DMS53 (cell line): ENCODE results near the gene ADGRV1.
"Not testable (repeated sequence)": the region's sequence is repeated elsewhere in the genome, so short reads cannot be mapped to it uniquely, and the experiment has no call there.

Experiments
- DNase-seq: peaks from one replicate; lab custom pipeline; 2025; lab: John Stamatoyannopoulos, UW

The ADGRV1 gene

DNA sequence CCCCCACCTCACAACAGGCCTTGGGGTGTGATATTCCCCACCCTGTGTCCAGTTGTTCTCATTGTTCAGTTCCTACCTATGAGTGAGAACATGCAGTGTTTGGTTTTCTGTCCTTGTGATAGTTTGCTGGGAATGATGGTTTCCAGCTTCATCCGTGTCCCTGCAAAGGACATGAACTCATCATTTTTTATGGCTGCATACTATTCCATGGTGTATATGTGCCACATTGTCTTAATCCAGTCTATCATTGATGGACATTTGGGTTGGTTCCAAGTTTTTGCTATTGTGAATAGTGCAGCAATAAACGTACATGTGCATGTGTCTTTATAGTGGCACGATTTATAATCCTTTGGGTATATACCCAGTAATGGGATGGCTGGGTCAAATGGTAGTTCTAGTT is 41.7 kb downstream of the ADGRV1 start:
- DNase-seq = not testable (repeated sequence)

DNA sequence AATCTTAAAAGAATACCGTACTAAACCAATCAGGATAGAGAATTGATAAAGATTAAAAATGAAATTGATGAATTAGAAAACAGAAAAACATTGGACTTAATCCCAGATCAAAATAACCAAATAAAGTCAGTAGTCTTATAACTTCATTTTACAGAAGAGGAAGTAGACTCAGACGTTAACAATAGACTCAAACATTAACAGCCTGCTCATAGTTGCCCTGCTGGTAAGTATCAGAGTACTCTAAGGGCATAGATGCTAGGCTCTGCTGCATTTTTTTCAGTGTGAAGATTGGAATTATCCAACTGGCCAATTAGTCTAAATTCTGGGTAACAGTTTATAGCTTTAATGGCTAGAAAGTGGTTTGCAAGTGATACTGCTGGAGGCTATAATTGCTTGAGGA is 42.9 kb downstream of the ADGRV1 start:
- no peak for DNase-seq

DNA sequence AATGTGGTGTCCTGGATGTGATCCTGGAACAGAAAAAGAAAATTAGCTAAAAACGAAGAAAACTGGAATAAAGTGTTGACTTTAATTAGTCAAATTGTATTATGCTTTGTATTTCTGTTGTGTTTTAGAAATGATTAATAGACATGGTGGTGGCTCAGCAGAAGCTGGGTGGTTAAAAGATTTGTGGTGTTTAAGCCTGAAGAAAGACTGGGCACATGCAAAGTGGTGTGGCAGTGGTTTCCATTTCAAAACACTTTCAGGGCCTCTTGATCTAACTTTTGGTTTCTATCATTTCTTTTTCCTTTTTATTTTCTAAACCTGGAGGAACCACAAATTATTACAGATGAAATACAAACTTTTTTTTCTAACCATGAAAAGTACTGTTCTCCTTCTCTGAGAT is 44.1 kb downstream of the ADGRV1 start:
- DNase-seq = no peak

GRCh38 chr5:90606539-90606938 is 47.9 kb downstream of the ADGRV1 start:
- DNase-seq = peak; percentile 59

DNA sequence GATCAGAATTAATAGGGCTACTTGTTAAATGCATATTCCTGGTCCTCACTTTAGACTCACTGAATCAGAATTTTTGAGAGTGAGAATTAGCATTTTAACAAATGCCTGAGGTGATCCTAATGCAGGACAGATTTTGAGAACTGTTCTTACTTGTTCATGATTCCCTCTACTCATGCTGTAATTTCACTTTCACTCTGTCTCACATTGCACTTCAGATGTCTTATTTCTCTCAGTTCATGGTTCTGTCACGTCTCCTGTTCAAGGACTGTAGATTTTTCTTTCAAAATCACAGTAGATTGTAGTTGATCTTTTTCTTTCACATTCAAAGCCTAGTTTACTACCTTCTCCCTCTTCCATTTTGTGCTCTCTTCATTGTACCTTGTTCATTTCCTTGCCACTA is 54.3 kb downstream of the ADGRV1 start:
- DNase-seq = no peak

- DNase-seq = no peak
Measured at GRCh38 chr5:90613459-90613858, 54.9 kb downstream of the ADGRV1 start.

GRCh38 chr5:90613918-90614504 is 55.4 kb downstream of the ADGRV1 start:
- peak; percentile 54 for DNase-seq

DNA sequence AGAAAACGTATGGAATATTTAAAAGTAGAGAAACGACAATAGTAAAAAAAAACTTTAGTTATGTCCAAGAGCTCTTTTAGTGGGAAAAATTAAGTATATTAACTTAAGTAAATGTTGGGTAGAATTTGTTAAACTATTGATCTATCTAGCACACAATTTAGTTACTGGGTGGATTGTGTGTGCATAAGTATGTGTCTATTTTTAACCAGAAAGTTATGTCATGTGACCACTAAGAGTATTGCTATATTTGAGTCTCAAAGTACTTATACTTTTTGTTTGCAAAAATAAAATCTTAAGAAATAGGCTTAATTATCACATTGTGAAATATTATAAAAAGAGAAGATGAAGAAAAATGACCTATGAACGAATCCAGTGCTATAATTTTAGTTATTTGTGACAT is 56.8 kb downstream of the ADGRV1 start:
- DNase-seq = no peak

DNA sequence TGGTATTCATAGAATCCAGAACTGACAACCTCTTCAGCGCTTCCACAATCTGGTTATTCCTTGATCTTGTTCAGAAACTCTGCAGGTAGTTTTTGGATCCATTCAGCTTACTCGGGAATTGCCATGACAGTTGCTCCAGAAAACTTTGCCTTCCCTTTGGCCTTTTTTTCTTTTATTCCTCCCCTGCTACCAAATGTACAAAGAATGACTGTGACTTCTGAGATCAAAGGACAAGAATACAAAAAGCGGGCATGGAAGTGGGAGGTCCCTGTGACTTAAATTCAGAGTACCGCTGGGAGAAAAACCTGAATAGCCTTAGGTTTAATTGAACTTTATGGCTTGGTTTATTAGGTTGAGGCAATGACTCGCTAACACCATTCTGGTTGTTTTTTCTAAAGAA is 59.5 kb downstream of the ADGRV1 start:
- DNase-seq = no peak

- DNase-seq = not testable (repeated sequence)
Measured at GRCh38 chr5:90619762-90620161, 61.2 kb downstream of the ADGRV1 start.

DNA sequence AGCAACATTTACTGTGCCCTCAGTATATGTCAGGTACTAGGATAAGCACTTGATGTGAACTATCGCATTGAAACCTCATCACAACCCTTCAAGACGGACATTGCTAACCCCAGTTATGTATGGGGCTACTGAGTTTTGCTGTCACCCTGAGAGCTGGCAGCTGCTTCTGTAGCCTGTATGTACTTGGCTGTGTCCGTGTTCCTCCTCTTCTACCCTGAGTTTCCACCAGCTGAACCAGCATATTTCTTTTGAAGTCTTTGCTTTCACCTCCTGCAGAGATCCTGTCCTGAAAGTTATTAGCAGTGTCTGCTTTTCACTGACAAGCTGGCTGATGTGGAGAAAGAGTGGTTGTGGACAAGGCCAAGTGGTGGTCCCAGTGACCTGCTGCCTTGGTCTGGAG is 63.3 kb downstream of the ADGRV1 start:
- no peak for DNase-seq

GRCh38 chr5:90626493-90626892 is 67.9 kb downstream of the ADGRV1 start:
- DNase-seq = no peak

DNA sequence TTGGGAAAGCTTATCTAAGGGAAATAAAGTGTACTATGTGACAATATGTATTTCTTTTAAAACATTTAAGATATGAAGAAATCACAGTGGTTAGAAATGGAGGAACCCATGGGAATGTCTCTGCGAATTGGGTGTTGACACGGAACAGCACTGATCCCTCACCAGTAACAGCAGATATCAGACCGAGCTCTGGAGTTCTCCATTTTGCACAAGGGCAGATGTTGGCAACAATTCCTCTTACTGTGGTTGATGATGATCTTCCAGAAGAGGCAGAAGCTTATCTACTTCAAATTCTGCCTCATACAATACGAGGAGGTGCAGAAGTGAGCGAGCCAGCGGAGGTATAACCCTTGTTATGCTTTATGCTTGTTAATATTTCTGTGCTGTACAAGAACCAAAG is 69.9 kb downstream of the ADGRV1 start:
- no peak for DNase-seq

- DNase-seq = no peak
Measured at GRCh38 chr5:90632791-90633190, 74.2 kb downstream of the ADGRV1 start.

DNA sequence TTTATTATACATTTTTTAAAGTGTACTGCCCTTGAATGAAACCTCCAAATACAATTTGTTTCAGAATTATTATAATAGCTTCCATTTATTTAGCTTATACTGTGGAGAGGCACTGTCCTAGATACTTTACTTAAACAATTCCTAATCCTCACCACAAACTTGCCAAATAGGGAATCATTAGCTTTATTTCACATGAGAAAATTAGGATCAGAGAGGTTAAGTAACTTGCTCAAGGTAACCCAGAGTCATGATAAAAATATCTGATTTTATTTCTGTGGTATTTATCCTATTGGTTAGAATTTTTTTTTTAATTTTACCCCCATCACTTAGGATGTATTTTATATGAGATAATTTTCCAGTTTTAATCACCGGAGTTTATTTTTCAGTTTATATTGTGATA is 78.4 kb downstream of the ADGRV1 start:
- DNase-seq = no peak

DNA sequence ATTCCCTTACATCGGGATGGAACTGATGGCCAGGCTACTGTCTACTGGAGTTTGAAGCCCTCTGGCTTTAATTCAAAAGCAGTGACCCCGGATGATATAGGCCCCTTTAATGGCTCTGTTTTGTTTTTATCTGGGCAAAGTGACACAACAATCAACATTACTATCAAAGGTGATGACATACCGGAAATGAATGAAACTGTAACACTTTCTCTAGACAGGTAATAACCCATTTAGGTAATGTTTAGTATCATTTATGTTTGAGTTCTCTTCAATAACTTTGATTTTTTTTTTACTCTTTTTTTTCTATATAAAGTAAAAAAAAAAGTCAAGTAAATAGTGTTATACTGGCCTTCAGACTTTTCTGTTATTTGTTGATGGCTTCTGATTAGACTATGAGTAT is 79.1 kb downstream of the ADGRV1 start:
- no peak for DNase-seq

GRCh38 chr5:90638878-90639277 is 80.3 kb downstream of the ADGRV1 start:
- DNase-seq = no peak

DNA sequence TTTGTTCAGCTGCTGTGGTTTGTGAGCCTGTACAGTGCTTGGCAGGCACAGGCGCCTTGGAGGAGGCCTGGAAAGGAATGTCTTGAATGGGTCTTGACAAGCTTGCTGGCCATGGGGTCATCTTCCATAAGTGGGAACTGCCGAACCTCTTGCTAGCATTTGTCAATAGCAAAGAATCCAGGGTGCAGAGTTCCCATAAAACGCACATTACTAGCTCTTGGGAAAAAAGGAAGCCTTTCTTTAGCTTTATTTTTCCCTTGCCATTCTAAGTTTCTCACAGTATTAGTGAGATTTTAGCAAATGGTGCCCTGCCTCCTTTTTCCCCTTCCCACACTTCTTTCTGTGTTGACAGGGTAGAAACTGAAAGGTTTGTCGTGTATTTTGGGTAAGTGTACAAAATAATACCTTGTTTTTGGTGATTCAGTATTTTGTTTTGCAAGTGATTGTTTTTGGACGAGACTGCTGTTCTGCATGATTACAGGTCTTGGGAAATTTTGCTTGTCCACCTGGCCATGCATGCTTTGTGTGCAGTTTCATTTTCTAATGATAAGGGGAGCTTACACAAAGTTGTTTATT is 82.0 kb downstream of the ADGRV1 start:
- DNase-seq = no peak

GRCh38 chr5:90641528-90641927 is 82.9 kb downstream of the ADGRV1 start:
- DNase-seq = no peak

- DNase-seq = no peak
Measured at GRCh38 chr5:90642706-90643229, 84.2 kb downstream of the ADGRV1 start.

- no peak for DNase-seq
Measured at GRCh38 chr5:90644132-90644531, 85.5 kb downstream of the ADGRV1 start.

DNA sequence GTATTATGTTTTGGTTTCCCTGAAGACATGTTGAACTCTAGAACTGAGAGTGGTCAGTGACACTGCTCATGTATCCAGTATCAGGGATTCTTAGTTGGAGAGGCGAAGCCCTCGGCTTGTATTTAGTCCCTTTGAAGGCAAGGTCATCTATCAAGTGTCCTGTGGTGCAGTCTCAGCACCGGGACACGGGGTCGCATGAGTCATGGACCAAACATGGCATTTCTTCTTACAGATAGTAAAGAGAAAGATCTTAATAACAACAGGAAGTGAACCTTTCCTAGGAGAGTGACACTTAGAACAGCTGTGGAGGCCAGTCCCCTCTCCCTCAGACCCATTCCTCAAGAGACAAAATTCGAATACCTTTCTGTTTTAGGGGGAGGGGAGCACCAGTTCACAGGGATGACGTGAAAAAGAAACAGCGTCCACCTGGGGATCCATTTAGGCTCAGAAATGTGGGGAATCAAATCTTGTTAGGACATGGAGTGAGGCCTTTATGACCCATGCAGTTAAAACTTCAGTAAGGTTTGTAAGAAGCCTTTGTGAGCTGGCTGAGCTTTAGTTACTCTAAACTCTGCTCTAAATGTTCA is 86.5 kb downstream of the ADGRV1 start:
- DNase-seq = peak; percentile 37

DNA sequence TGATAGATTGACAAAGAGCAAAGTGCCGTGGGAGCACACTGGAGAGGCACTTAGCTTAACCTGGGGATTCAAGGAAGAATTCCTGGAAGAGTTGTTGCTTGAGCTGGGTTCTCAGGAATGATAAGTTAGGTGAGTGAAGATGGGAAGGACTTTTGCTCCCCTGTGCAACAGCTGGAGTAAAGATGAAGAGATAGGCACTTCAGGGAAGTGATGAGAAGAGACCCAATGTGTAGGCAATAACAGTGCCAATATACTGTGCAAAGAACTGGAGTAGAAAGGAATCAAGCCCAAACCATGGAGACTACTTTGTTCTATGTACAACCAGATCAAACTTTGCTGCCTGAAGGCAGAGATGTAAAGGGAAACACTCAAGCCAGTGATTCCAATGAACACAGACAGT is 92.2 kb downstream of the ADGRV1 start:
- DNase-seq = no peak

DNA sequence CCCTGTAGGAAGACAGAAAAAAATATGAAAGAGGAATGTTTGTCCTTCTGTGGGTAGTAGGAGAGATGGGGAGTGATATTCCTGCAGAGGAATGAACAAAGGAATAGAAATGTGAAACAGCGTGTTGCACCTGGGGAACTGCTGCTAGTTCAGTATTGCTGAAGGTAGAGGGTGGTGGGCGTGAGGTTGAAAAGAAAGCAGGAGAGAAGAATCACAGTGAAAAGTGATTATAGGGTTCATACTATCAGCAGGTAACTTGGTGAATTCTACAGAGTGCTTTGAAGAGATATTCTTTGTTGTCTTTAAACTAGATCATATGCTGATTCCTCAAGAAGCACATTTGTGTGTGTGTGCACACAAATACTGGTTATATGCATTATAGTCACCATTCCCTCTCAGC is 95.6 kb downstream of the ADGRV1 start:
- no peak for DNase-seq
